GM23338 (cell line): Measurements from ENCODE around the gene RAP1GAP2. TPM values are rescaled to one million over a fixed set of nuclear protein-coding genes. Genes with fewer than 3 reads are reported as not detected.

Experiments
- CREB1 ChIP-seq: fragments of 250-450 bp; sonication (Bioruptor Pico); IDR thresholded peaks from 2 replicates; pipeline ENCODE4 v1.5.0; 2020; ENCODE audit warnings: low read depth, mild to moderate bottlenecking, moderate library complexity
- ETS1 ChIP-seq: IDR thresholded peaks from 2 replicates; pipeline ENCODE4 v1.6.1; 2016; ENCODE audit warnings: antibody characterized with exemption
- EZH2phosphoT487 ChIP-seq: fragments of 200-600 bp; sonication (generic); IDR thresholded peaks from one replicate; pipeline ENCODE4 v1.8.1; 2018; ENCODE audit warnings: antibody characterized with exemption; ENCODE audit not compliant: unreplicated experiment
- NANOG ChIP-seq: IDR thresholded peaks from 2 replicates; pipeline ENCODE4 v1.6.1; 2016; ENCODE audit warnings: antibody characterized with exemption, borderline replicate concordance
- POLR2AphosphoS5 ChIP-seq: IDR thresholded peaks from 2 replicates; pipeline ENCODE4 v1.6.1; 2016; ENCODE audit warnings: antibody characterized with exemption, low read depth
- STAT1 ChIP-seq: IDR thresholded peaks from one replicate; pipeline ENCODE4 v1.6.1; 2016; ENCODE audit warnings: antibody characterized with exemption; ENCODE audit not compliant: unreplicated experiment
- ZNF114 ChIP-seq: fragments of 250-450 bp; sonication (Bioruptor Pico); IDR thresholded peaks from 2 replicates; pipeline ENCODE4 v1.5.0; 2020; ENCODE audit warnings: mild to moderate bottlenecking, moderate library complexity
- ZNF331 ChIP-seq: fragments of 250-450 bp; sonication (Bioruptor Pico); IDR thresholded peaks from 2 replicates; pipeline ENCODE4 v1.5.0; 2020; ENCODE audit warnings: low read depth, mild to moderate bottlenecking, moderate library complexity
- ZNF462 ChIP-seq: fragments of 250-450 bp; sonication (Bioruptor Pico); IDR thresholded peaks from 2 replicates; pipeline ENCODE4 v1.5.0; 2020; ENCODE audit warnings: mild to moderate bottlenecking, moderate library complexity
- polyA plus RNA-seq: library from polyadenylated mRNA; unstranded; fragments of >200 nt; fragmentation: Nextera tagmentation; extraction: Ambion mirVana; gene quantifications from 2 replicates; pipeline ENCODE4 v1.2.1, GENCODE V29; 2016
- total RNA-seq: library from RNA; depleted of rRNA; stranded (reverse); fragments of >200 nt; shearing (Covaris generic); gene quantifications from 2 replicates; pipeline ENCODE4 v1.2.3, GENCODE V29; 2014
- TF ChIP-seq, protein P1 (sequence below), 2 experiments: fragments of 200-600 bp in 1 of 2; sonication (generic) in 1 of 2; conservative IDR thresholded peaks; 2 replicates each; pipeline versions ENCODE4 v1.5.1 to v1.6.1; 2016 to 2017; ENCODE audit warnings: antibody characterized with exemption in 2 of 2, low read depth in 2 of 2, mild to moderate bottlenecking in 2 of 2, moderate library complexity in 1 of 2
- TF ChIP-seq, protein P2 (sequence below): IDR thresholded peaks from one replicate; pipeline ENCODE4 v1.6.1; 2018; ENCODE audit warnings: antibody characterized with exemption; ENCODE audit not compliant: unreplicated experiment

Gene RAP1GAP2
- total and polyA plus RNA-seq, 2 experiments from 2014 or later = 17.8 to 46.1 TPM

- TF ChIP-seq ZNF462 (CRISPR knock-in tag) = no peak
- no peak for TF ChIP-seq ETS1
- TF ChIP-seq, protein P1, sequence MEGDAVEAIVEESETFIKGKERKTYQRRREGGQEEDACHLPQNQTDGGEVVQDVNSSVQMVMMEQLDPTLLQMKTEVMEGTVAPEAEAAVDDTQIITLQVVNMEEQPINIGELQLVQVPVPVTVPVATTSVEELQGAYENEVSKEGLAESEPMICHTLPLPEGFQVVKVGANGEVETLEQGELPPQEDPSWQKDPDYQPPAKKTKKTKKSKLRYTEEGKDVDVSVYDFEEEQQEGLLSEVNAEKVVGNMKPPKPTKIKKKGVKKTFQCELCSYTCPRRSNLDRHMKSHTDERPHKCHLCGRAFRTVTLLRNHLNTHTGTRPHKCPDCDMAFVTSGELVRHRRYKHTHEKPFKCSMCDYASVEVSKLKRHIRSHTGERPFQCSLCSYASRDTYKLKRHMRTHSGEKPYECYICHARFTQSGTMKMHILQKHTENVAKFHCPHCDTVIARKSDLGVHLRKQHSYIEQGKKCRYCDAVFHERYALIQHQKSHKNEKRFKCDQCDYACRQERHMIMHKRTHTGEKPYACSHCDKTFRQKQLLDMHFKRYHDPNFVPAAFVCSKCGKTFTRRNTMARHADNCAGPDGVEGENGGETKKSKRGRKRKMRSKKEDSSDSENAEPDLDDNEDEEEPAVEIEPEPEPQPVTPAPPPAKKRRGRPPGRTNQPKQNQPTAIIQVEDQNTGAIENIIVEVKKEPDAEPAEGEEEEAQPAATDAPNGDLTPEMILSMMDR (conservative IDR thresholded peaks at IDR 0.05; ENCODE audit: low read depth in 2 of 2) = no peak
- TF ChIP-seq ZNF331 = no peak
- TF ChIP-seq NANOG = no peak
- TF ChIP-seq, protein P2, sequence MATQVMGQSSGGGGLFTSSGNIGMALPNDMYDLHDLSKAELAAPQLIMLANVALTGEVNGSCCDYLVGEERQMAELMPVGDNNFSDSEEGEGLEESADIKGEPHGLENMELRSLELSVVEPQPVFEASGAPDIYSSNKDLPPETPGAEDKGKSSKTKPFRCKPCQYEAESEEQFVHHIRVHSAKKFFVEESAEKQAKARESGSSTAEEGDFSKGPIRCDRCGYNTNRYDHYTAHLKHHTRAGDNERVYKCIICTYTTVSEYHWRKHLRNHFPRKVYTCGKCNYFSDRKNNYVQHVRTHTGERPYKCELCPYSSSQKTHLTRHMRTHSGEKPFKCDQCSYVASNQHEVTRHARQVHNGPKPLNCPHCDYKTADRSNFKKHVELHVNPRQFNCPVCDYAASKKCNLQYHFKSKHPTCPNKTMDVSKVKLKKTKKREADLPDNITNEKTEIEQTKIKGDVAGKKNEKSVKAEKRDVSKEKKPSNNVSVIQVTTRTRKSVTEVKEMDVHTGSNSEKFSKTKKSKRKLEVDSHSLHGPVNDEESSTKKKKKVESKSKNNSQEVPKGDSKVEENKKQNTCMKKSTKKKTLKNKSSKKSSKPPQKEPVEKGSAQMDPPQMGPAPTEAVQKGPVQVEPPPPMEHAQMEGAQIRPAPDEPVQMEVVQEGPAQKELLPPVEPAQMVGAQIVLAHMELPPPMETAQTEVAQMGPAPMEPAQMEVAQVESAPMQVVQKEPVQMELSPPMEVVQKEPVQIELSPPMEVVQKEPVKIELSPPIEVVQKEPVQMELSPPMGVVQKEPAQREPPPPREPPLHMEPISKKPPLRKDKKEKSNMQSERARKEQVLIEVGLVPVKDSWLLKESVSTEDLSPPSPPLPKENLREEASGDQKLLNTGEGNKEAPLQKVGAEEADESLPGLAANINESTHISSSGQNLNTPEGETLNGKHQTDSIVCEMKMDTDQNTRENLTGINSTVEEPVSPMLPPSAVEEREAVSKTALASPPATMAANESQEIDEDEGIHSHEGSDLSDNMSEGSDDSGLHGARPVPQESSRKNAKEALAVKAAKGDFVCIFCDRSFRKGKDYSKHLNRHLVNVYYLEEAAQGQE = no peak
- TF ChIP-seq EZH2phosphoT487 = no peak
- no peak for TF ChIP-seq STAT1
- TF ChIP-seq CREB1 (CRISPR knock-in tag) = no peak
- no peak for TF ChIP-seq POLR2AphosphoS5
- TF ChIP-seq ZNF114 (CRISPR knock-in tag) = no peak
These were observed 63.8 kb downstream of the RAP1GAP2 start (continued) for GRCh38 chr17:2860045-2860444.
